Measurements from ENCODE around the gene ABLIM1. TPM values are rescaled to one million over a fixed set of nuclear protein-coding genes. Genes with fewer than 3 reads are reported as not detected.

The ABLIM1 gene
- total RNA-seq, 1 experiment from 2014 or later: 79.3 TPM

GRCh38 chr10:114395366-114396022, 262.6 kb downstream of the ABLIM1 start:
- H3K4me1 Mint-ChIP-seq (ENCODE audit: low read depth, unreplicated experiment): no peaks in the 10 kb centered on the region
- H3K4me3 Mint-ChIP-seq (ENCODE audit: unreplicated experiment): no peak overlapping the region
- Histone ChIP-seq H3K4me3 (ENCODE audit: low read depth, low read length) (no peak overlapping the region), H3K4me1 (no peaks in the 10 kb centered on the region), H3K27me3 (replicated peaks; ENCODE audit: control insufficient read depth, insufficient read depth, low read length) (no peaks in the 10 kb centered on the region), H3K36me3 (ENCODE audit: control insufficient read depth, insufficient read depth, low read length) (no peaks in the 10 kb centered on the region), H3K9me3 (no peaks in the 10 kb centered on the region)
- POLR2A ChIA-PET: no interaction called here
- H3K9me3 Mint-ChIP-seq (ENCODE audit: unreplicated experiment): no peaks in the 10 kb centered on the region
- CTCF ChIA-PET: no interaction called here
- H3K36me3 Mint-ChIP-seq (ENCODE audit: insufficient read depth, unreplicated experiment): no peaks in the 10 kb centered on the region
- DNase-seq: no peak
- no peak overlapping the region for H3K27ac Mint-ChIP-seq (ENCODE audit: unreplicated experiment)
- intact Hi-C loops (cut with micrococcal nuclease; ENCODE audit: unreplicated experiment): no loop called here
- TF ChIP-seq CTCF (IDR thresholded peaks at IDR 0.05; ENCODE audit: insufficient read depth in 1 of 2, low read depth in 1 of 2, low read length in 1 of 2, severe bottlenecking in 1 of 2, unreplicated experiment in 1 of 2): no peak
- no TSS peak for BruUV-seq (replicated peaks)
- no peaks in the 10 kb centered on the region for H3K27me3 Mint-ChIP-seq (ENCODE audit: insufficient read depth, unreplicated experiment)

DNA sequence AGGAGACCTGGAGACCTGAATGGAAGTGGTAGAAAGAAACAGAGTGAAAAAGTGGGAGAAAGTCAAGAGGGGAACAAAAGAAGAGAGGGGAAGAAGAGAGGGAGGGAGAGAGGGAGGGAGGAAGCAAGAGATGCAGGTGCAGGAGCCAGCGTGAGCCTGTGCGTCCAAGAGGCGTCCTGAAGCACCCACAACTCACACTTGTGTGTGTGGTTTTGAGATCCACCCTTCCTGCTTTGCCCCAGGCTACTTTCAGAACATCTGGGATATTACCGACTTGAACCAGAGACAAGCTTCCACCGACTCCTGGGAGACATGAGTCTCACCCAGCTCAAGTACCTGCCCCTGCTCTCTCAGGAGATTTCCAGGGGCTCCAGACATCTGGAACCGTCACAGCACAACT, 263.5 kb downstream of the ABLIM1 start:
- Mint-ChIP-seq H3K4me3 (ENCODE audit: unreplicated experiment) (no peak overlapping the region), H3K27me3 (ENCODE audit: insufficient read depth, unreplicated experiment) (no peaks in the 10 kb centered on the region), H3K9me3 (ENCODE audit: unreplicated experiment) (no peaks in the 10 kb centered on the region), H3K4me1 (ENCODE audit: low read depth, unreplicated experiment) (no peaks in the 10 kb centered on the region), H3K27ac (ENCODE audit: unreplicated experiment) (no peak overlapping the region), H3K36me3 (ENCODE audit: insufficient read depth, unreplicated experiment) (no peaks in the 10 kb centered on the region)
- Histone ChIP-seq H3K36me3 (ENCODE audit: control insufficient read depth, insufficient read depth, low read length) (no peaks in the 10 kb centered on the region), H3K9me3 (no peaks in the 10 kb centered on the region), H3K27me3 (replicated peaks; ENCODE audit: control insufficient read depth, insufficient read depth, low read length) (no peaks in the 10 kb centered on the region), H3K4me3 (ENCODE audit: low read depth, low read length) (no peak overlapping the region), H3K4me1 (no peaks in the 10 kb centered on the region)
- ChIA-PET POLR2A (no interaction called here), CTCF (no interaction called here)
- no TSS peak for BruUV-seq (replicated peaks)
- no peak for DNase-seq
- TF ChIP-seq CTCF (IDR thresholded peaks at IDR 0.05; ENCODE audit: insufficient read depth in 1 of 2, low read depth in 1 of 2, low read length in 1 of 2, severe bottlenecking in 1 of 2, unreplicated experiment in 1 of 2): no peak
- intact Hi-C loops (cut with micrococcal nuclease; ENCODE audit: unreplicated experiment): no loop called here

DNA sequence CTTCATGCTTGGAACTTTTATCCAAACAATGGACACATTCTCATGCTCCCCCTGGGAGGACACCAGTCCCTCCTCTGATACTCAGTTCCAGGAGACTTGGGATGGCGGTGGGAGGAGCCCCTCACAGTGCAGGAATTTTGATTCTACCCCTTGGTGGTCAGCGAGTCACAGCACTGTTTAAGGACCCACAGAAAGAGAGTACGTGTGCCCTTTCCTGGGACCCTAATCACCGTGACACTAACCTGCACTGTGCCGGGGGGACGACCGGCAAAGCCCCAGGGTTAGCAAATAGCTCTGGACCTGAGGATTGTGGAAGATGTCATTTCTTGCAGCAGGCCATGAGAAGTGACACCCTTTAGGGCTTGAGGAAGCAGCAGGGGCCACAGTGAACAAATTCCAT, 264.2 kb downstream of the ABLIM1 start:
- no peaks in the 10 kb centered on the region for H3K36me3 ChIP-seq (ENCODE audit: control insufficient read depth, insufficient read depth, low read length)
- Mint-ChIP-seq H3K27me3 (ENCODE audit: insufficient read depth, unreplicated experiment) (no peaks in the 10 kb centered on the region), H3K4me1 (ENCODE audit: low read depth, unreplicated experiment) (no peaks in the 10 kb centered on the region), H3K9me3 (ENCODE audit: unreplicated experiment) (no peaks in the 10 kb centered on the region), H3K27ac (ENCODE audit: unreplicated experiment) (no peak overlapping the region), H3K4me3 (ENCODE audit: unreplicated experiment) (no peak overlapping the region), H3K36me3 (ENCODE audit: insufficient read depth, unreplicated experiment) (no peaks in the 10 kb centered on the region)
- no peak for DNase-seq
- intact Hi-C loops (cut with micrococcal nuclease; ENCODE audit: unreplicated experiment): no loop called here
- no peak overlapping the region for H3K4me3 ChIP-seq (ENCODE audit: low read depth, low read length)
- no peaks in the 10 kb centered on the region for H3K9me3 ChIP-seq
- BruUV-seq (replicated peaks): no TSS peak
- ChIA-PET POLR2A (no interaction called here), CTCF (no interaction called here)
- H3K4me1 ChIP-seq: no peaks in the 10 kb centered on the region
- no peaks in the 10 kb centered on the region for H3K27me3 ChIP-seq (replicated peaks; ENCODE audit: control insufficient read depth, insufficient read depth, low read length)
- TF ChIP-seq CTCF (IDR thresholded peaks at IDR 0.05; ENCODE audit: insufficient read depth in 1 of 2, low read depth in 1 of 2, low read length in 1 of 2, severe bottlenecking in 1 of 2, unreplicated experiment in 1 of 2): no peak
